GM18498 (cell line): ENCODE results near the gene P2RX6.
"Not testable (repeated sequence)": the region's sequence is repeated elsewhere in the genome, so short reads cannot be mapped to it uniquely, and the experiment has no call there.

Source experiments
- ATAC-seq: cut with Tn5 transposase; IDR thresholded peaks from one replicate; pipeline ENCODE4 v1.9.1; 2021; ENCODE audit warnings: mild to moderate bottlenecking, moderate library complexity; ENCODE audit not compliant: unreplicated experiment

Gene P2RX6

DNA sequence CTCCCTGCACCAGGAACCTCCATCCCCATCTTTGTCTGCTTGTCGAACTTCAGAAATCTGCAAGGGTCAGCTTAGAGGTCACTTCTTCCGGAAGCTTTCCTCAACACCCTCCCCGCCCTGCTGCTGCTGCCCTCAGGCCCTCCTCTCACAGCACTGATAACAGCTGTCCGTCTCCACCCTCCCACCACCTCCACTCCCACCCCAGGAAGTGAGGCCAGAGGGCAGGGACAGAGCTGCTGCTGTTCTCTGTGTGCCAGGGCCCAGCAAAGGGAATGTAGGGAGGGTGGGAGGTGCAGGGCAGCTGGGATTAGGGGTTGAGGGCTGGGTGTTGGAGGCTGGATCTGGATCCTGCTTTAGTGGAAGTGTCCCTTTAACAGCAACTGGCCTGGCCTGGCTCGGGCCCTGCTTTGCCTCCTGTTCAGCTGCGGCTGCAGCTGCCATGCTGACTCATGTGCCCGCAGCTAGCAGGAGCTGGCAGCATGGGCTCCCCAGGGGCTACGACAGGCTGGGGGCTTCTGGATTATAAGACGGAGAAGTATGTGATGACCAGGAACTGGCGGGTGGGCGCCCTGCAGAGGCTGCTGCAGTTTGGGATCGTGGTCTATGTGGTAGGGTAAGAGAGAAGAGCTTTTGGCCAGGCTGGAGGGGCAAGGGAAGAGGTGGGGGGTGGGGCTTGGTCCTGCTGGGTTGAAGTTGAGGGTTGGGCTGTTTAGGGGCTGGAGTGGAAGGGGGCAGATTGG lies at the start of gene P2RX6:
Gene P2RX6 (plus strand): TSS at position 440 of the 740 bp plus-strand sequence. CDS start 10 bp downstream, at position 450.
- ATAC-seq = no peak

DNA sequence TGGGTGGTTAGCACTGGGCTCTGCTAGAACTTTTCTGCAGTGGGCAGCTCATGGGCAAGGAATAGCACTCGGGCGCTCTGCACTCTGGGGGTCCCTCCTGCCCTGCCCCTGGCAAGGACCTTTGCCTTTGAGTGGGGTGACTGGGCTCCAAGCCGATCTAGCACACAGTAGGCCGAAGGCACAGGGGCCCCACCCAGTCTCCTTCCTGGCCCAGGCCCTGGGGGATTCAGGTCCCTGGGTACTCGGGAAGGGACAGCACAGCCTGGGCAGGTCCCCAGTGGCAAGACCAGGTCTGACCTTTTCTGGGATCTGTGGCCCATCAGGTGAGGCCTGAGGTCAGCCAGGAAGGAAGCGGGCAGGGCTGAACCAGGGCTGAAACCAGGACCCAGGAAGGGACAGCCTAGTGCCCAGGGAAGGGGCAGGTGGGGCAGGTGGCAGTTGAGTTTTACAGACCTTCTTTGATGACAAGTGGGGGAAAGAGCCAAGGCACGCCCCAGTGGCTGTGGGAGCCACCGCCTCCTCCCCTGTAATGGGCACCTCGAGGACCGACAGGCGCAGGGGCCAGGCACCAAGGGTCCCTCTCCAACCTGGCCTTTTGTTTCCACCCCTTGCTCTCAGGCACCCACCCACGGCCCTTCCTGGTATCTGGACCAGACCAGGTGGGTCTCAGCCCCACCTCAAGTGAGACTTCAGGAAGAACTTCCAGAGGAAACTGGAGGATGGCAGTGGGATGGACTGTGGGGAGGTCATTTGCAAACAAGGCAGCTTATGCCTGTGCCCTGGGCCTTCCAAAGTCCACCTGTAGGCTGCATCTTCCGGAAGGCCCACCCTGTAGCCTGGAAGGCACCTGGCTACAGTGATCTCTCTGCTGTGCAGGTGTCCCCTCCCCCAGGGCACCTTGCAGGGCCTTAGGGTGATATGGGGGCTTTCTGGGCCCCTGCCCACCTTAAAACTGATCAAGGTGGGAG lies 48.8 kb upstream of the P2RX6 start:
- no peak for ATAC-seq

DNA sequence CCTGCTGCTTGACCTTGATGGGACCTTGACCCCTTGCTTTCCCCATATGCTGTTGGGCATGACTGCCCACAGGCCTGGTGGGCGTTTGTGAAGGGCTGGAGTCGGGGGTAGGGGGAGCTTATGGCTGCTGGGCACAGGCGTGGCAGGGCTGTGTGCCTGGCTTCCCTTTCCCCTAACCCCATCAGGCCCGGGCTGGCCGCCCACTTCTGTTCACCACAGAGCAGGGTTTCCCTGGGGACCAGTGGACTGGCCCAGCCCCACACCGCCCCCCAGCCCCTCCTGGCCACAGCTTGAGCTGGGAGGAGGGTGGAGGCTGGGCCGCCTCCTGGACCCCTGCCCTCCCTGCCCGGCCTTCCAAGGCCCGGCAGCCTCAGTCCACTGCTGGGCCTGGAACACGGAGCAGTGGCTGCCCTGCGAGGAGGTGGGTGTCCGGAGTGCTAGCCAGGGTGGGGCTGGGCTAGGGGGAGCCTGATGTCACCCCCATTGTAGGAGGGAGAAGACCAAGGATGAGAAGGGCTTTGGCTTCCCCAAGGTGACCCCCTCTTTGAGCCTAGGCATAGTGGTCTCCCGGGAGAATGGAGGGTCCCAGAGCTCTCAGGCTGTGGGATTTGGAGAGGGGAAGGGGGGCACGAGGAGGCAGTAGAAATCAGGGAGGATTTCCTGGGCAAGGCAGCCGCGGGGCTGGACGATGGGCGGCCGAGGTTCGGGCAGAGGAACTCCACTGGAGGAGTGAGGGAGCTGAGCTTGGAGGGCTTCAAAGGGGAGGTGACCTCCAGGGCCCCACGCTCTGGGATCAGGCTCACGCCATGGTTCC lies 47.9 kb upstream of the P2RX6 start, which contains the start of gene AIFM3:
Gene AIFM3 (plus strand): TSS at position 373 of the 814 bp plus-strand sequence. CDS start 690 bp downstream, outside the sequence.
- no peak for ATAC-seq

DNA sequence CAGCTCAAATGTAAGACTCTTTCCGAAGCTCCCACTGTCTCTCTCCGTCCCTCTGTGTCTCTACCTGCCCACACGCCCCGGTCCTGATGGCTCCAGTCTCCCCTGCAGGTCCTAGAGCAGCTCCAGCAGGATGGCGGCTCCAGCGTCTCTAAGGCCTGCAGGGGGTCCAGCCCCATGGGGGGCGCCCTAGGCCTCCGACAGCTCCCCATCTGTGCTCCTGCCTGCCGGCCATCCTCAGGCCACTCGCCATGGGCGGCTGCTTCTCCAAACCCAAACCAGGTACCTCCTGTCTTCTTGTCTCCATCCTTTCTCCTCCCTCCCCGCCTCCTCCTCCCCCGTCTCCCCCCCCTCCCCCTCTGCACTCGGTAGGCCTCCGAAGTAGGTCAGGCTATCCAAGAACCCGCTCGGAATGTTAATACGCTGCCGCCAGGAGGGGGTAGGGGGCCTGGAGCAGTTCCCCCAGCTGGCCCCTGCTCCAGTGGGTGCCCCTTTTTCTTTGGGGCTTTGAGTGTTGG lies 47.2 kb upstream of the P2RX6 start:
- ATAC-seq = no peak

DNA sequence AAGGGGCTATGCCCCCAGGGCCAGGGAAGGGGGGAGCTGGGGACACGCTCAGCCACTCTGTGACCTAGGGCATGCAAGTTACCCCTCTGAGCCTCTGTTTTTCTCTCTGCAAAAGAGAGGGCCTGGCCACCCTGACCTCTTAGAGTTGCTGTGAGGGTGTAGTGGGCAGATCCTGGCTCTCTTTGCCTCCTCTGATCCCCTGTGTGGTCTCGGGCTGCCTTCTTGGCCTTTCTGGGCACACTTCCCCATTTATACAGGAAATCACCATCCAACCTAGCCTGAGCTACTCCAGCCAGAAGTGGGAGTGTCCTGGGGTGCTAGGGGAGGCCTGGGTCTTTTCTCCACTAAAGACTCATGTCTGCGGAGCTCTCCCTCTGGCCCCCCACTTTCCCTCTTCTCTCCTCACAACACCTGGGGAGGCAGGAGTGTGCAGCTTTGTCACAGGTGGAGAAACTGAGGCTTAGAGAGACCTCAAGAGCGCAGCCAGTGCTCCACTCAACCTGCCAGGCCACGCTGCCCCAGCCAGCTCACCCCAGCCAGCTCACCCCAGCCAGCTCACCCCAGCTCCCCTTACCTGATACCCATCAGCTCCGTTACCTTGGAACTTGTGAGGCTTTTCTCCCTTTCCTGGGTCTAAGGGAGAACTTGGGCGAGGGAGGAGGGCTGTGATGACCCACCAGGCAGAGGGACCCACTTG lies 46.5 kb upstream of the P2RX6 start:
- ATAC-seq = no peak

DNA sequence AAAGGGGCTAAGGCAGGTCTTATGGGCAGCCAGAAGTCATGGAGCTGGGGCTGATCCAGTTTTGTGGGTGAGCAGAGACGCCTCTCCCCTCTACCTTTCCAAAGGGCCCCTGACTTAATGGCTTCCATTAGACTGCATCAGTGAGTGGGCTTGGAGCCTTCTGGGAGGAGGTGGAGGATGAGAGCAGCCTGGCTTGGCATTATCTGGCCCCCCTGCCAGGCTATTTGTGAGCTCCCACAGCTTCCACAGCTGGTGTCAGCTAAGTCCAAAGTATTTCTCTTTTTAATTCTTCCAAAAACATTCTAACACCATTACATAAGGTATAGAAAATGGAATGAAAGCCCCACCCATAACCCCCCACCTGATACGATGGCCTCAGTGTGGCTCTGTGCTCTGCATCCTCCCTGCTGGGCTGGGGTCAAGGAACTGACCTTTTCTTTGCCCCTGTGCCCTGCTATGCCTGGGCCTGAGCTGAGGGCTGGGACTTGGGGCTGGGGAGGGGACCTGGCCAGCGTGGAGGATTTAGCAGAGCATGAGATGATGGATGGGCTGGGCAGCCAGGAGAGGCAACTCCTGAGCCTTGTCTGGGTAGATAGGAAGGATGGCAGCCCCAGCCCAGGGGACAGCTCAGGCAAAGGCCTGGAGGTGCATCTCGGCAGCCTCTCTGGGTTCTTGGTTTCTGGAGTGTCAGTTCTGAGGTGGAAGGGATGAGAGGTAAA lies 43.9 kb upstream of the P2RX6 start:
- ATAC-seq = no peak

DNA sequence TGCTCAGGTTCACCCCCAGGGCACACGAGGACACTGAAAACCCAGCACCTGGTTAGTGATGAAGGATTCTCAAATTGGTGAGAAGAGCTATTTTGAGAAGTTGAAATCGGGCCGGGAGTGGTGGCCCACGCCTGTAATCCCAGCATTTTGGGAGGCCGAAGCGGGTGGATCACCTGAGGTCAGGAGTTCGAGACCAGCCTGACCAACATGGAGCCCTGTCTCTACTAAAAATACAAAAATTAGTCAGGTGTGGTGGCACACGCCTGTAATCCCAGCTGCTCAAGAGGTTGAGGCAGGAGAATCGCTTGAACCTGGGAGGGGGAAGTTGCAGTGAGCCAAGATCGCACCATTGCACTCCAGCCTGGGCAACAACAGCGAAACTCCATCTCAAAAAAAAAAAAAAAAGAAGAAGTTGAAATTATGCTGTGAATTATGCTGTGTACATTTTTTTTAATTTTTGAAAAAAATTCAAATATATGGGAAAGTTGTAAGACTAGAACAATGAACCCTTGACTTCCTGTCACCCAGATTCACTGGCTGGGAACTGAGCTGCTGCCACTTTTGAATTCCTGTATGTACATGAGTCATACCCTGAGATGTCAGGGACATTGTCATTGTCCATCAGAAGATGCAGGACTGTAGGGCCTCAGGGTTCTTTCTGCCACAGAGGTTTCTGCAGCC lies 42.8 kb upstream of the P2RX6 start:
- ATAC-seq = not testable (repeated sequence)

DNA sequence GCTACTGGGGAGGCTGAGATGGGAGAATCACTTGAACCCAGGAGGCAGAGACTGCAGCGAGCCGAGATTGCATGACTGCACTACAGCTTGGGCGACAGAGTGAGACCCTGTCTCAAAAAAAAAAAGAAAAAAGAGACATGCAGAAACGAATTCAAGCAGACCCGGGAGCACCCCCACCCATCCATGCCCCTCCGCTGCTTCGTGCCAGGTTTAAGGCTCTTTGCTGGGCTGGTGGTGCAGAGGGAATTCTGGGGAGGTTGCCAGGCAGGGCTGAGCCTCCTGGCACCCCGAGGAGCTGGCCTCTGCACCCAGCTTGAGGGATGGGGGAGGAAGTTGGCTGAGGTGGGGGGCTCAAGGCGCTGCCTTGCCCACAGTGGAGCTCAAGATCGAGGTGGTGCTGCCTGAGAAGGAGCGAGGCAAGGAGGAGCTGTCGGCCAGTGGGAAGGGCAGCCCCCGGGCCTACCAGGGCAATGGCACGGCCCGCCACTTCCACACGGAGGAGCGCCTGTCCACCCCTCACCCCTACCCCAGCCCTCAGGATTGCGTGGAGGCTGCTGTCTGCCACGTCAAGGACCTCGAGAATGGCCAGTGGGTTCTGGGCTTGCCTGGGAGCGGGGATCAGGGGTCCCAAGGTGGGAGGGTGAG lies 41.9 kb upstream of the P2RX6 start:
- no peak for ATAC-seq

DNA sequence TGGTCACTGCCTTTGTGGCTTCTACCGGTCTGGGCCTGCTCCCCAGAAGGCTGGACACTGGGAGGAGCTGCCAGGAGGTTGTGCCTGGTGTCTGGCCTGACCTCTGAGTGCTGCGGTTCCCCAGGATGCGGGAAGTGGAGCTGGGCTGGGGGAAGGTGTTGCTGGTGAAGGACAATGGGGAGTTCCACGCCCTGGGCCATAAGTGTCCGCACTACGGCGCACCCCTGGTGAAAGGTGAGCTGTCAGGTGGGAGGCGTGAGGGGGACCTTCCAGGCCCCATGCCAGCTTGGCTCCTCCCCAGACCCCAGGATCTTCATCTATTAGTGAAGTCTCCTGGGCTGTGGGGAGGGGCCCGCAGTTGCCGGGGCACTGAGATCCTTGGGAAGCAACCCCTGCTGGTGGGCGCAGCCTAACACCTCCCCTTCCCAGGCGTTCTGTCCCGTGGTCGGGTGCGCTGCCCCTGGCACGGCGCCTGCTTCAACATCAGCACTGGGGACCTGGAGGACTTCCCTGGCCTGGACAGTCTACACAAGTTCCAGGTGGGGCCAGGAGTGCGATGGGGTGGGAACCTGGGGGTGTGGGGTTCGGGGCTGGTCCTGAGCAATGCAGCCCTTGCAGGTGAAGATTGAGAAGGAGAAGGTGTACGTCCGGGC lies 41.2 kb upstream of the P2RX6 start:
- ATAC-seq = no peak

DNA sequence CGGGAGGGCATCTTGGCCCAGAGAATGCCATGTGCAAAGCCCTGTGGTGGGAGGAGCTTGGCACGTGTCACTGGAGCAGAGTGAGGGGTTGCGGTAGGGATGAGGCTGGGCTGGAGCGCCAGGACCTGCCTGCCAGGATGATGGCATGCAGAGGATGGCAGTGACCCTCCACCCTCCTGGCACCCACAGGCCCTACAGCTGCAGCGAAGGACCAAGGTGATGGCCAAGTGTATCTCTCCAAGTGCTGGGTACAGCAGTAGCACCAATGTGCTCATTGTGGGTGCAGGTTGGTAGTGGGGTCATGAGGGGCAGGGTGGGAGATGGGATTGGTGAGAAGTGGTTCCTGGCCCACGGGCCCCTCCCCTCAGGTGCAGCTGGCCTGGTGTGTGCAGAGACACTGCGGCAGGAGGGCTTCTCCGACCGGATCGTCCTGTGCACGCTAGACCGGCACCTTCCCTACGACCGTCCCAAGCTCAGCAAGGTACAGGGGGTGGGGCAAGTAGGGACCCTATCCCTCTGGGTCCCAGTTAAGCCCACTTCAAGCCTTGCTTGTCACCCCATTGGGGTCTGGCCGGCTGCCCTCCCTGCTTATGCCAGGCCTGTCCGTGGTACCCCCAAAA lies 40.5 kb upstream of the P2RX6 start:
- ATAC-seq = no peak

DNA sequence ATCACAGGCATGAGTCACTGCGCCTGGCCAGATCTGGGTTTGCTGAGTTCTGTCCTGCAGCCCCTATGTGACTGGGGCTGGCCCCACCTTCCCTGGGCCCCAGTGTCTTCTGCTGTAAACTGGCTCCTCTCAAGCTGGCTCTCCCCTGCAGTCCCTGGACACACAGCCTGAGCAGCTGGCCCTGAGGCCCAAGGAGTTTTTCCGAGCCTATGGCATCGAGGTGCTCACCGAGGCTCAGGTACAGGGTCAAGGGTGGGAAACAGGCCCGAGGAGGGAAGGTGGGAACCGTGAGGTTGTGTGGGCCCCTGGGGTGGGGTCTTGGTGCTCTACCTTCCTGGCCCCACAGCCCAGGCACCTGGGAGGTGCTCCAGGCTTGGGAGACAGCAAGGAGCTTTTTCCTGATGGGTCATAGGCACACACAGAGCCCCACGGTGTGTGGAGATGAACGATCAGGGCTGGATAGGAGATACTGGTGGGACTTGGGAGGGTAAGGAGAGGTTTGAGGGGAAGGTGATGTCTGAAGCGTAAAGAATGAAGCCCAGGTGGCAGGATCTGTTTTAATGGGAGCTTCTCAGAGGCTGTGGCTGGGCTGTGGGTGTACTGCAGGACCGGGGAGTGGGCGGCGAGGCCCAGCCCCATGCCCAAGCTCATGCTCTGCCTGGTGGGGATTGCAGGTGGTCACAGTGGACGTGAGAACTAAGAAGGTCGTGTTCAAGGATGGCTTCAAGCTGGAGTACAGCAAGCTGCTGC lies 39.2 kb upstream of the P2RX6 start:
- no peak for ATAC-seq

DNA sequence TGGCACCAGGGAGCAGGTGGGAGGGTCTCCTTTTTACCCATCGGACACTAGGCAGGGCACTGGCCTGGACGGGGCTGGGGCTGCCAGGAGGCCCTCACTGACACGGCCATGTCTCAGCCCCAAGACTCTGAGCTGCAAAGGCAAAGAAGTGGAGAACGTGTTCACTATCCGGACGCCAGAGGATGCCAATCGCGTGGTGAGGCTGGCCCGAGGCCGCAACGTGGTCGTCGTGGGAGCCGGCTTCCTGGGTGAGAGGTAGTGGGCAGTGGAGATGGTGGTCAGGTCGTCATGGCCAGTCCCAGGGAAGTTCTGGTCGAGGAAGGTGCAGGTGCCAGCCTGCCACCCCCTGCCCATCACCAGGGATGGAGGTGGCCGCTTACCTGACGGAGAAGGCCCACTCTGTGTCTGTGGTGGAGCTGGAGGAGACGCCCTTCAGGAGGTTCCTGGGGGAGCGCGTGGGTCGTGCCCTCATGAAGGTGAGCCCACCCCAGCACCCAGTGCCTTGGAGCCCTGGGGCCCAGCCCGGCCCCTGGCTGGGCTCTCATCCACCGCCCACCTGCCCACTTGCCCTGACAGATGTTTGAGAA lies 38.6 kb upstream of the P2RX6 start:
- no peak for ATAC-seq

DNA sequence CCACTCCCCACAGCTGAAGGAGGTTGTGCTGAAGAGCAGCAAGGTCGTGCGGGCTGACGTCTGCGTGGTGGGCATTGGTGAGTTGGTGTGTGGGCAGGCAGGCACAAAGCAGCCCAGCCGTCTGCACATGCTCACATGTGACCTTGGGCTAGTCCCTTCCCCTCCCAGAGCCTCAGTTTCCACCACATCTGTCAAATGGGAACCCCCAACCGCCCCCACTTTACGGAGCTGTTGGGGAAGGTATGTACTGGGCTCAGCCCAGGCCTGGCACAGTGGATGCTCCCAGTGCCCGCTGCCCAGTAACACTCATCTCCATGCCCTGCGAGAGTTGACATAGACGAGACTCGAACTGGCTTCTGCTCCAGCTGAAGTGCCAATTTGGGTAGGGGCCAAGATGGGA lies 37.9 kb upstream of the P2RX6 start:
- ATAC-seq = no peak

DNA sequence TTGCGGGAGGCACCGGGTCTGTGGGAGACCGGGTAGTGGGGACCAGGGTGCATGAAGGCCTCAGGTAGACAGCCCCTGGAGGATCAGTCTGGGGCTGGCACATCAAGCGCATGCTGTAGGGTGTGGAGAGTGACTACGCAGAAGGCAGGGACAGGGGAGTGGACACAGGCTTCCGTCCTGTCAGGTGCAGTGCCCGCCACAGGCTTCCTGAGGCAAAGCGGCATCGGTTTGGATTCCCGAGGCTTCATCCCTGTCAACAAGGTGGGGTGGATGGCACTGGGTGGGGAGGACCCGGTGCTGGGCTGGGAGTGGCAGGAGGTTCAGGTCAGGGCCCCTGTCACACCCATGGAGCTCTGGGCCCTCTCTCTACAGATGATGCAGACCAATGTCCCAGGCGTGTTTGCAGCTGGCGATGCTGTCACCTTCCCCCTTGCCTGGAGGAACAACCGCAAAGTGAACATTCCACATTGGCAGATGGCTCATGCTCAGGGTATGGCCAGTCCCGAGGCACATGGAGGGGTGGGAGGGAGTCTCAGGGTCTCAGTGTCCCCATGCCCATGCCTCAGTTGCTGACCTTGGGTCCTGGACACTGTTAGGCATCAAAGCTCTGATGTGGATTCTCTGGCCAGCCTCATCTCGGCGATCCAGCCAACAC lies 37.3 kb upstream of the P2RX6 start:
- ATAC-seq = no peak

DNA sequence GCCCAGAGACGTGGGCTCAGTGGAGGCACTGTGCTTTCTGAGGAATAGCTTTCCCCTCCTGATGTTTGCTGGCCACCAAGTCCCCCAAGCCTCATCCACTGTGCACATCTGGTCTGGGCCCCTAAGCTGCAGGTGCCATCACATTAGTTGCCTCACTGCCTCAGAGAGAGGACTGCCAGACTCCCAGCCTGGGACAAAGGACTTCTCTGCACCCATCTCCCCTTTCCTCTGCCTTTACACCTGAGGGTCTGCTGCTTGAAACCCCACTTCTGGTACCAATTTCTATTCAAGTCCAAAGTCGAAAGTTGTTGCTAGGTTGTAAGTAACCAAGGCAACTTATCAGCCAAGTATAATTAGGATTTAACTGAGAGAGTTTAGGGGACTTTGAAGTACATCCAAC lies 36.5 kb upstream of the P2RX6 start:
- ATAC-seq = no peak

DNA sequence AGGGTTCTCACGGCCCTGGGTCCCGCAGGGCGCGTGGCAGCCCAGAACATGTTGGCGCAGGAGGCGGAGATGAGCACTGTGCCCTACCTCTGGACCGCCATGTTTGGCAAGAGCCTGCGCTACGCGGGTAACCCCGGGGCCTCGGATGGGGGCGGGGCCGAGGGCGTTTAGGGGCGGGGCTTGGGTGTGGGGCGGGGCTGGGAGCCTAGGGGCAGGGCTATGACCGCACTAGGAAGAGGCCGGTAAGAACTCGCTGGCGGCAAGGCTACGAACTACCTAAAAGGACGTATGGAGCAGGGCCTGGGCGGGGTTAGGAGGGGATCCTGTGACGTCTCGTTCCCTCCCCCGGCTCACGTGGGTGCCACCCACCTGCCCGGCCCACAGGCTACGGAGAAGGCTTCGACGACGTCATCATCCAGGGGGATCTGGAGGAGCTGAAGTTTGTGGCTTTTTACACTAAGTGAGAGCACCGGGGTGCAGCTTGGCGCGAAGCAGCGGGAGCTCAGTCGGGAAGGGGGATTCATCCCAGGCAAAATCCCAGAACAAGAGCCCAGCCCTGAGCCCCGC lies 35.6 kb upstream of the P2RX6 start:
- ATAC-seq = no peak
